A549 (cell line): ENCODE results near the gene TSPAN14.

ENCODE experiments used
- CBX2 ChIP-seq: fragments of 200-600 bp; sonication (generic); IDR thresholded peaks from 2 replicates; pipeline ENCODE4 v1.6.1; 2016; ENCODE audit warnings: low read depth, mild to moderate bottlenecking, borderline replicate concordance
- CTCF ChIP-seq: fragments of >200 bp; sonication (Bioruptor Twin); formaldehyde crosslinking; IDR thresholded peaks from 3 replicates; pipeline ENCODE4 v1.5.1; 2016
- POLR2A ChIP-seq: IDR thresholded peaks from 2 replicates; pipeline ENCODE4 v1.6.1; 2012; ENCODE audit warnings: mild to moderate bottlenecking, low read length

GRCh38 chr10:80487791-80488538 lies 33.9 kb downstream of the TSPAN14 start:
- TF ChIP-seq CTCF (no peak), CBX2 (no peak), POLR2A (no peak)
